HEK293 (cell line): Measurements from ENCODE around the gene PPCDC.
A peak's percentile ranks its signal among the peaks of the same experiment; 100 is the strongest.

Experiments
- CTCF ChIA-PET: fragments of 350-600 bp; formaldehyde crosslinking; extraction: SDS; loops from one replicate; lab custom pipeline; 2021; ENCODE audit warnings: antibody characterized with exemption; lab: Yijun Ruan, JAX
- POLR2A ChIA-PET: fragments of 300-600 bp; formaldehyde crosslinking; extraction: SDS; loops from one replicate; lab custom pipeline; 2020; ENCODE audit warnings: antibody characterized with exemption, inconsistent platforms; lab: Yijun Ruan, JAX
- H3K27ac ChIP-seq: fragments of 200-500 bp; sonication (Bioruptor generic); 2 replicates; pipeline ENCODE4 v1.5.1; 2014; ENCODE audit warnings: low read depth, low read length, control low read depth, inconsistent platforms; ENCODE audit errors: extremely low read depth
- H3K36me3 ChIP-seq, 2 experiments: fragments of 200-500 bp in 1 of 2; sonication (Bioruptor generic) in 1 of 2; 1 replicate in 1 of 2; 2 replicates in 1 of 2; pipeline ENCODE4 v1.5.1; 2014 to 2017; ENCODE audit warnings: inconsistent platforms in 2 of 2, low read length in 2 of 2; ENCODE audit not compliant: control insufficient read depth in 2 of 2, insufficient read depth in 1 of 2
- H3K4me1 ChIP-seq: fragments of 200-500 bp; sonication (Bioruptor generic); 2 replicates; pipeline ENCODE4 v1.5.1; 2014; ENCODE audit warnings: mild to moderate bottlenecking, low read length, inconsistent platforms; ENCODE audit not compliant: control insufficient read depth, insufficient read depth
- H3K4me3 ChIP-seq: 2 replicates; pipeline ENCODE4 v1.5.1; 2011; ENCODE audit warnings: low read depth, mild to moderate bottlenecking, control low read depth, low read length, moderate library complexity
- H3K9me3 ChIP-seq: fragments of 200-500 bp; sonication (Bioruptor generic); 2 replicates; pipeline ENCODE4 v1.5.1; 2014; ENCODE audit warnings: low read depth, low read length, inconsistent platforms; ENCODE audit not compliant: control insufficient read depth, insufficient read depth
- EGR2 ChIP-seq: fragments of 450-650 bp; formaldehyde crosslinking; IDR thresholded peaks from 2 replicates; pipeline ENCODE4 v1.5.1; 2016; ENCODE audit warnings: low read depth, missing biosample characterization, missing genetic modification characterization
- MZF1 ChIP-seq: fragments of 450-650 bp; formaldehyde crosslinking; IDR thresholded peaks from 2 replicates; pipeline ENCODE4 v1.5.1; 2017; ENCODE audit warnings: missing biosample characterization, missing genetic modification characterization, borderline replicate concordance
- SETDB1 ChIP-seq: IDR thresholded peaks from one replicate; pipeline ENCODE4 v1.6.1; 2017; ENCODE audit warnings: mild to moderate bottlenecking, low read length, moderate library complexity, mixed read lengths; ENCODE audit not compliant: insufficient read length
- ZFHX2 ChIP-seq: fragments of 450-650 bp; formaldehyde crosslinking; conservative IDR thresholded peaks from 2 replicates; pipeline ENCODE4 v1.5.1; 2016; ENCODE audit warnings: missing biosample characterization, missing genetic modification characterization
- ZNF133 ChIP-seq: fragments of 450-650 bp; formaldehyde crosslinking; IDR thresholded peaks from 2 replicates; pipeline ENCODE4 v1.5.1; 2016; ENCODE audit warnings: missing biosample characterization, missing genetic modification characterization
- ZNF140 ChIP-seq: fragments of 450-650 bp; formaldehyde crosslinking; IDR thresholded peaks from 2 replicates; pipeline ENCODE4 v1.5.1; 2016; ENCODE audit warnings: missing biosample characterization, missing genetic modification characterization
- ZNF223 ChIP-seq: fragments of 450-650 bp; formaldehyde crosslinking; IDR thresholded peaks from 2 replicates; pipeline ENCODE4 v1.5.1; 2016; ENCODE audit warnings: missing biosample characterization, missing genetic modification characterization
- ZNF341 ChIP-seq: fragments of 450-650 bp; formaldehyde crosslinking; IDR thresholded peaks from 2 replicates; pipeline ENCODE4; 2016; ENCODE audit warnings: low read depth, missing biosample characterization, missing genetic modification characterization
- ZNF658 ChIP-seq: fragments of 450-650 bp; formaldehyde crosslinking; IDR thresholded peaks from 2 replicates; pipeline ENCODE4; 2016; ENCODE audit warnings: missing biosample characterization, missing genetic modification characterization
- ZNF701 ChIP-seq: fragments of 450-650 bp; formaldehyde crosslinking; IDR thresholded peaks from 2 replicates; pipeline ENCODE4 v1.5.1; 2016; ENCODE audit warnings: missing biosample characterization, missing genetic modification characterization
- ZNF785 ChIP-seq: fragments of 450-650 bp; formaldehyde crosslinking; IDR thresholded peaks from 2 replicates; pipeline ENCODE4 v1.5.1; 2016; ENCODE audit warnings: missing biosample characterization, missing genetic modification characterization
- ZNF791 ChIP-seq: fragments of 450-650 bp; formaldehyde crosslinking; IDR thresholded peaks from 2 replicates; pipeline ENCODE4 v1.5.1; 2016; ENCODE audit warnings: missing biosample characterization, missing genetic modification characterization
- ZSCAN16 ChIP-seq: fragments of 450-650 bp; formaldehyde crosslinking; IDR thresholded peaks from 2 replicates; pipeline ENCODE4 v1.5.1; 2016; ENCODE audit warnings: missing biosample characterization, missing genetic modification characterization
- ZXDB ChIP-seq: fragments of 450-650 bp; formaldehyde crosslinking; IDR thresholded peaks from 2 replicates; pipeline ENCODE4 v1.5.1; 2016; ENCODE audit warnings: missing biosample characterization, missing genetic modification characterization
- TF ChIP-seq, protein P1 (sequence below): fragments of 450-650 bp; formaldehyde crosslinking; IDR thresholded peaks from 2 replicates; pipeline ENCODE4 v1.5.1; 2016; ENCODE audit warnings: missing biosample characterization, missing genetic modification characterization
- TF ChIP-seq, protein P2 (sequence below): fragments of 450-650 bp; formaldehyde crosslinking; IDR thresholded peaks from 2 replicates; pipeline ENCODE4 v1.5.1; 2017; ENCODE audit warnings: missing biosample characterization, missing genetic modification characterization
- TF ChIP-seq, protein P3 (sequence below): fragments of 450-650 bp; formaldehyde crosslinking; IDR thresholded peaks from 2 replicates; pipeline ENCODE4 v1.5.1; 2016; ENCODE audit warnings: missing biosample characterization, missing genetic modification characterization
- TF ChIP-seq, protein P4 (sequence below): fragments of 450-650 bp; formaldehyde crosslinking; IDR thresholded peaks from 2 replicates; pipeline ENCODE4 v1.5.1; 2016; ENCODE audit warnings: missing biosample characterization, missing genetic modification characterization

The PPCDC gene

DNA sequence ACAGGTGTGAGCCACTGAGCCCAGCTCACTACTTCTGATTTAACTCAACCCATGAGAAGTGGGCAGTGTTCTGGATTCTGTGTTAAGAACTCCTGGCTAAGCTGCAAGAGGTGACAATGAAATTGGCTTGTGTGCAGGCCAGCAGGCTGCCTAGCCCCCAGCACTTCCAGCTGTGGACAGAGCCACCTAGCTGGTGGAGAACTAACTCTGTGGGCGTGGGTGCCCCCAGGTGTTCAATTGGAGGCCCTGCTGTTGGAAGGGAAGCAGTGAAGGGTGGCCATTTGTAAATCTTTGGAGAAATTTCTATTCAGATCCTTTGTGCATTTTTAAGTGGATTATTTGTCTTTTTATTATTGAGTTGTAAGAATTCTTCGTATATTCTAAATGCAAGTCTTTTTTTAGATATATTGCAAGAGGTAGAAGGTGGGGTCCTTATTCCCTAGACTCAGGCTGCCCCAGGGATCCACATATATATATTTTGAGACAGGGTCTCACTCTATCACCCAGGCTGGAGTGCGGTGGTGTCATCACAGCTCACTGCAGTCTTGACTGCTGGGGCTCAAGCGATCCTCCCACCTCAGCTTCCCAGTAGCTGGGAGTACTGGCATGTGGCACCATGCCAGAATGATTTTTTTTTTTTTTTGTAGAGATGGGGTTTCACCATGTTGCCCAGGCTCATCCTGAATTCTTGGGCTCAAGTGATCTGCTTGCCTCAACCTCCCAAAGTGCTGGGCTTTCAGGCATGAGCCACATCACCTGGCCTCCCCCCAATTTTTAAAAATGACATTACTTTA lies 35.2 kb upstream of the PPCDC start (continued):
- TF ChIP-seq, protein P1, sequence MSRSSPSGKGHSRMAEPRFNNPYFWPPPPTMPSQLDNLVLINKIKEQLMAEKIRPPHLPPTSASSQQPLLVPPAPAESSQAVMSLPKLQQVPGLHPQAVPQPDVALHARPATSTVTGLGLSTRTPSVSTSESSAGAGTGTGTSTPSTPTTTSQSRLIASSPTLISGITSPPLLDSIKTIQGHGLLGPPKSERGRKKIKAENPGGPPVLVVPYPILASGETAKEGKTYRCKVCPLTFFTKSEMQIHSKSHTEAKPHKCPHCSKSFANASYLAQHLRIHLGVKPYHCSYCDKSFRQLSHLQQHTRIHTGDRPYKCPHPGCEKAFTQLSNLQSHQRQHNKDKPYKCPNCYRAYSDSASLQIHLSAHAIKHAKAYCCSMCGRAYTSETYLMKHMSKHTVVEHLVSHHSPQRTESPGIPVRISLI, result no peak
- TF ChIP-seq, protein P2, sequence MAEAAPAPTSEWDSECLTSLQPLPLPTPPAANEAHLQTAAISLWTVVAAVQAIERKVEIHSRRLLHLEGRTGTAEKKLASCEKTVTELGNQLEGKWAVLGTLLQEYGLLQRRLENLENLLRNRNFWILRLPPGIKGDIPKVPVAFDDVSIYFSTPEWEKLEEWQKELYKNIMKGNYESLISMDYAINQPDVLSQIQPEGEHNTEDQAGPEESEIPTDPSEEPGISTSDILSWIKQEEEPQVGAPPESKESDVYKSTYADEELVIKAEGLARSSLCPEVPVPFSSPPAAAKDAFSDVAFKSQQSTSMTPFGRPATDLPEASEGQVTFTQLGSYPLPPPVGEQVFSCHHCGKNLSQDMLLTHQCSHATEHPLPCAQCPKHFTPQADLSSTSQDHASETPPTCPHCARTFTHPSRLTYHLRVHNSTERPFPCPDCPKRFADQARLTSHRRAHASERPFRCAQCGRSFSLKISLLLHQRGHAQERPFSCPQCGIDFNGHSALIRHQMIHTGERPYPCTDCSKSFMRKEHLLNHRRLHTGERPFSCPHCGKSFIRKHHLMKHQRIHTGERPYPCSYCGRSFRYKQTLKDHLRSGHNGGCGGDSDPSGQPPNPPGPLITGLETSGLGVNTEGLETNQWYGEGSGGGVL, result peak; percentile 29; the same call in 1 of the 2 replicates
- no peak for TF ChIP-seq ZNF785 (tag by site-specific recombination)
- TF ChIP-seq, all 188 proteins: peak for 11

DNA sequence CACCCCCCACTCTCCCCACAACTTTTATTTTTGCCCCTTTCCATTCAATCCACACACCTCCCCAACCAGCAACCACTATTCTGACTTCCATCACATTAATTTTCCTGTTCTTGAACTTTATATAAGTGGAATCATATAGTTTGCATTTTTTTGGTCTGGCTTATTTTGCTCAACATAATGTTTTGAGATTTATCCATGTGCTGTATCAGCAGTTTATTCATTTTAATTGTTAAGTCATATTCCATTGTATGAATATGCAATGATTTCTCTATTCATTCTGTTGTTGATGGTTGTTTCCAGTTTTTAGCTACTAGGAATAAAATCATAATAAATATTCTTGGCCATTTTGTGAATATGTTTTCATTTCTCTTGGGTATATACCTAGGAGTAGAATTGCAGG lies 33.9 kb upstream of the PPCDC start:
- no peaks in the 10 kb centered on the region for H3K4me1 ChIP-seq
- POLR2A ChIA-PET, result no interaction called here
- no peaks in the 10 kb centered on the region for H3K36me3 ChIP-seq
- TF ChIP-seq ZNF223 (tag by site-specific recombination), result no peak
- TF ChIP-seq, protein P1, result no peak
- TF ChIP-seq SETDB1, result no peak
- TF ChIP-seq, all 188 proteins: peak for 0
- CTCF ChIA-PET, result interaction anchor here (0.6 to 1.2 kb wide), 7 partner anchors 14 to 219 kb away, joined by 3 to 8 read pairs (median 3); no protein-coding TSS in a partner anchor
- Histone ChIP-seq H3K27ac (no peak overlapping the region), H3K9me3 (no peaks in the 10 kb centered on the region), H3K4me3 (no peak overlapping the region)

DNA sequence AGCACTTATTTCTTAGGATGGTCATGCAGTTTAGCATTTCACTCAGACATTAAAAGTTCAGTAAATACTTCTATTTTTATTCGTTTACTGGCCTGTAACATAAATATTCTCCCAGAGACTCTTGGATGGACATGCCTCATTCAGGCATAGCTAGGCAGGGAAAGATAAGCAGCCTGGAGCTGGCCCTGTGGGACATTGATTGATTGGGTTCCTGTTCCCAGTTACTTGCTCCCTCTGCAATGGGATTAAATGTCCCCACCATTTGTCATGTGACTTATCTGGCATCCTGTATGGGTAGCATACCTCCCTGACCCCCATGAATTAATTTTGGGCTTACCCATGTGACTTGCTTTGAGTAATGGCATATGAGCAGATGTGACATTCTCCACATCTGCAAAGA lies 30.8 kb upstream of the PPCDC start:
- no peaks in the 10 kb centered on the region for H3K36me3 ChIP-seq
- TF ChIP-seq MZF1 (tag by site-specific recombination) (no peak), ZNF701 (tag by site-specific recombination) (no peak)
- TF ChIP-seq, protein P3, sequence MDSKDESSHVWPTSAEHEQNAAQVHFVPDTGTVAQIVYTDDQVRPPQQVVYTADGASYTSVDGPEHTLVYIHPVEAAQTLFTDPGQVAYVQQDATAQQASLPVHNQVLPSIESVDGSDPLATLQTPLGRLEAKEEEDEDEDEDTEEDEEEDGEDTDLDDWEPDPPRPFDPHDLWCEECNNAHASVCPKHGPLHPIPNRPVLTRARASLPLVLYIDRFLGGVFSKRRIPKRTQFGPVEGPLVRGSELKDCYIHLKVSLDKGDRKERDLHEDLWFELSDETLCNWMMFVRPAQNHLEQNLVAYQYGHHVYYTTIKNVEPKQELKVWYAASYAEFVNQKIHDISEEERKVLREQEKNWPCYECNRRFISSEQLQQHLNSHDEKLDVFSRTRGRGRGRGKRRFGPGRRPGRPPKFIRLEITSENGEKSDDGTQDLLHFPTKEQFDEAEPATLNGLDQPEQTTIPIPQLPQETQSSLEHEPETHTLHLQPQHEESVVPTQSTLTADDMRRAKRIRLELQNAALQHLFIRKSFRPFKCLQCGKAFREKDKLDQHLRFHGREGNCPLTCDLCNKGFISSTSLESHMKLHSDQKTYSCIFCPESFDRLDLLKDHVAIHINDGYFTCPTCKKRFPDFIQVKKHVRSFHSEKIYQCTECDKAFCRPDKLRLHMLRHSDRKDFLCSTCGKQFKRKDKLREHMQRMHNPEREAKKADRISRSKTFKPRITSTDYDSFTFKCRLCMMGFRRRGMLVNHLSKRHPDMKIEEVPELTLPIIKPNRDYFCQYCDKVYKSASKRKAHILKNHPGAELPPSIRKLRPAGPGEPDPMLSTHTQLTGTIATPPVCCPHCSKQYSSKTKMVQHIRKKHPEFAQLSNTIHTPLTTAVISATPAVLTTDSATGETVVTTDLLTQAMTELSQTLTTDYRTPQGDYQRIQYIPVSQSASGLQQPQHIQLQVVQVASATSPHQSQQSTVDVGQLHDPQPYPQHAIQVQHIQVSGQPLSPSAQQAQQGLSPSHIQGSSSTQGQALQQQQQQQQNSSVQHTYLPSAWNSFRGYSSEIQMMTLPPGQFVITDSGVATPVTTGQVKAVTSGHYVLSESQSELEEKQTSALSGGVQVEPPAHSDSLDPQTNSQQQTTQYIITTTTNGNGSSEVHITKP (tag by site-specific recombination), result peak; percentile 31
- POLR2A ChIA-PET, result no interaction called here
- H3K4me3 ChIP-seq, result no peak overlapping the region
- H3K27ac ChIP-seq, result no peak overlapping the region
- CTCF ChIA-PET, result no interaction called here
- H3K4me1 ChIP-seq, result no peaks in the 10 kb centered on the region; the same call in 1 of the 2 replicates
- no peaks in the 10 kb centered on the region for H3K9me3 ChIP-seq

DNA sequence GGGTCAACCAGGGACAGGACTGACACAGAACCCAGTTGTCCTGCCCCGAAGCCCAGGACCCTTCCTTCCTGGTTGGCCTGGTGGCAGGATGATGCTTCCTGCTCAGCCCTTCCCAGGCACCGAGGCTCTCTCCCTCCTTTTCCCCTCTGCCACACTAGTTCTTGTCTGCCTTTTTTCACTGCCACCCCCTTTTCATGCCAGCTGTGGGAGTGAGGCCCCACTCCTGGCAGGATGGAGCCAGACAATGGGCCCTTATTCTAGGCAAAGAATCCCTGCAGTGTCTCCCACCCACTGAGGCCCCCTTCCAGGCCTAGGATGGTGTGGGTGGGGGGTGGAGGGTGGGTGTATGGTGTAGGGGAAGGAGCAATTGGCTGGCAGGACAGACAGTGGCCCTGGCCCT lies 29.2 kb upstream of the PPCDC start:
- ChIA-PET CTCF (interaction anchor here (0.6 kb wide), 1 partner anchor 225 kb away, joined by 3 read pairs; no protein-coding TSS in a partner anchor), POLR2A (interaction anchor here (1.0 to 3.0 kb wide), 4 partner anchors 29 to 213 kb away, joined by 3 to 22 read pairs (median 9); partner anchors contain the start of genes C15orf39, CSK, PPCDC and RPP25)
- H3K4me3 ChIP-seq, result no peak overlapping the region
- no peaks in the 10 kb centered on the region for H3K36me3 ChIP-seq
- no peaks in the 10 kb centered on the region; the same call in 1 of the 2 replicates for H3K4me1 ChIP-seq
- H3K9me3 ChIP-seq, result no peaks in the 10 kb centered on the region
- no peak overlapping the region for H3K27ac ChIP-seq
- TF ChIP-seq ZXDB (tag by site-specific recombination) (no peak), ZSCAN16 (tag by site-specific recombination) (no peak), ZNF341 (tag by site-specific recombination) (no peak), ZNF658 (no peak), ZNF140 (tag by site-specific recombination) (no peak), ZNF133 (tag by site-specific recombination) (no peak), ZNF223 (tag by site-specific recombination) (no peak), EGR2 (tag by site-specific recombination) (peak; percentile 91), ZFHX2 (tag by site-specific recombination) (peak; percentile 93), ZNF791 (tag by site-specific recombination) (no peak)
- TF ChIP-seq, protein P4, sequence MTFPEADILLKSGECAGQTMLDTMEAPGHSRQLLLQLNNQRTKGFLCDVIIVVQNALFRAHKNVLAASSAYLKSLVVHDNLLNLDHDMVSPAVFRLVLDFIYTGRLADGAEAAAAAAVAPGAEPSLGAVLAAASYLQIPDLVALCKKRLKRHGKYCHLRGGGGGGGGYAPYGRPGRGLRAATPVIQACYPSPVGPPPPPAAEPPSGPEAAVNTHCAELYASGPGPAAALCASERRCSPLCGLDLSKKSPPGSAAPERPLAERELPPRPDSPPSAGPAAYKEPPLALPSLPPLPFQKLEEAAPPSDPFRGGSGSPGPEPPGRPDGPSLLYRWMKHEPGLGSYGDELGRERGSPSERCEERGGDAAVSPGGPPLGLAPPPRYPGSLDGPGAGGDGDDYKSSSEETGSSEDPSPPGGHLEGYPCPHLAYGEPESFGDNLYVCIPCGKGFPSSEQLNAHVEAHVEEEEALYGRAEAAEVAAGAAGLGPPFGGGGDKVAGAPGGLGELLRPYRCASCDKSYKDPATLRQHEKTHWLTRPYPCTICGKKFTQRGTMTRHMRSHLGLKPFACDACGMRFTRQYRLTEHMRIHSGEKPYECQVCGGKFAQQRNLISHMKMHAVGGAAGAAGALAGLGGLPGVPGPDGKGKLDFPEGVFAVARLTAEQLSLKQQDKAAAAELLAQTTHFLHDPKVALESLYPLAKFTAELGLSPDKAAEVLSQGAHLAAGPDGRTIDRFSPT (tag by site-specific recombination), result no peak
